K562 (cell line): ENCODE measurements around the gene HAPLN2. TPM values are rescaled to one million over a fixed set of nuclear protein-coding genes. Genes with fewer than 3 reads are reported as not detected.

ENCODE experiments used
- ARID4B ChIP-seq: sonication (generic); formaldehyde crosslinking; IDR thresholded peaks from 2 replicates; pipeline ENCODE4 v1.8.0; 2022; ENCODE audit warnings: mild to moderate bottlenecking, missing genetic modification reagents
- CBX3 ChIP-seq, 2 experiments: IDR thresholded peaks; 1 replicate in 1 of 2; 2 replicates in 1 of 2; pipeline ENCODE4 v1.6.1; 2012; ENCODE audit warnings: inconsistent platforms in 2 of 2, low read length in 2 of 2, borderline replicate concordance in 1 of 2, control low read depth in 1 of 2
- CC2D1A ChIP-seq: fragments of 450-650 bp; IDR thresholded peaks from 2 replicates; pipeline ENCODE4 v1.6.1; 2017; ENCODE audit warnings: mild to moderate bottlenecking
- HMG20B ChIP-seq: fragments of 250-450 bp; sonication (Bioruptor Pico); IDR thresholded peaks from 2 replicates; pipeline ENCODE4 v1.5.0; 2021; ENCODE audit warnings: mild to moderate bottlenecking
- LCOR ChIP-seq: sonication (generic); formaldehyde crosslinking; IDR thresholded peaks from 2 replicates; pipeline ENCODE4 v1.8.0; 2022; ENCODE audit warnings: mild to moderate bottlenecking, missing genetic modification reagents
- NR2C2 ChIP-seq, 2 experiments: fragments of 200-800 bp in 1 of 2; sonication (Bioruptor generic) in 1 of 2; sonication (generic) in 1 of 2; formaldehyde crosslinking in 1 of 2; IDR thresholded peaks; 2 replicates each; pipeline versions ENCODE4 v1.6.1 to v1.8.0; 2016 to 2022; ENCODE audit warnings: mild to moderate bottlenecking in 1 of 2, missing compliant biosample characterization in 1 of 2, missing genetic modification characterization in 1 of 2, missing genetic modification reagents in 1 of 2
- NRF1 ChIP-seq, 2 experiments: fragments of 450-650 bp; IDR thresholded peaks in 1 of 2; conservative IDR thresholded peaks in 1 of 2; 2 replicates each; pipeline ENCODE4 v1.6.1; 2014; ENCODE audit warnings: mild to moderate bottlenecking in 2 of 2
- PURB ChIP-seq: sonication (generic); formaldehyde crosslinking; IDR thresholded peaks from 2 replicates; pipeline ENCODE4 v1.9.0; 2021; ENCODE audit warnings: low read depth, mild to moderate bottlenecking, missing genetic modification reagents
- RB1 ChIP-seq: fragments of 450-650 bp; IDR thresholded peaks from 2 replicates; pipeline ENCODE4 v1.6.1; 2017; ENCODE audit warnings: low read depth, mild to moderate bottlenecking
- RBM15 ChIP-seq: fragments of 200-400 bp; formaldehyde crosslinking; IDR thresholded peaks from 2 replicates; pipeline ENCODE4 v1.6.1; 2018; ENCODE audit warnings: mild to moderate bottlenecking, low read length, moderate library complexity; ENCODE audit not compliant: insufficient read depth
- RUNX1 ChIP-seq: sonication (generic); IDR thresholded peaks from 2 replicates; pipeline ENCODE4 v1.6.1; 2016; ENCODE audit warnings: antibody characterized with exemption, low read depth
- THAP12 ChIP-seq: fragments of 250-450 bp; sonication (Bioruptor Pico); IDR thresholded peaks from 2 replicates; pipeline ENCODE4 v1.9.0; 2021; ENCODE audit warnings: mild to moderate bottlenecking, inconsistent platforms
- ZBTB9 ChIP-seq: fragments of 450-650 bp; formaldehyde crosslinking; IDR thresholded peaks from 2 replicates; pipeline ENCODE4 v1.4.0; 2020; ENCODE audit warnings: mild to moderate bottlenecking, moderate library complexity
- ZC3H11A ChIP-seq: IDR thresholded peaks from 2 replicates; pipeline ENCODE4 v1.6.1; 2012; ENCODE audit warnings: low read depth, low read length, improper control_type of control experiment
- ZNF197 ChIP-seq: fragments of 200-800 bp; sonication (Bioruptor generic); IDR thresholded peaks from 2 replicates; pipeline ENCODE4 v1.6.1; 2016; ENCODE audit warnings: low read depth, missing genetic modification characterization, missing compliant biosample characterization
- ZNF253 ChIP-seq: fragments of 250-450 bp; sonication (Bioruptor Pico); conservative IDR thresholded peaks from 2 replicates; pipeline ENCODE4 v1.6.1; 2021; ENCODE audit warnings: mild to moderate bottlenecking
- ZNF444 ChIP-seq: fragments of 250-450 bp; sonication (Bioruptor Pico); IDR thresholded peaks from 2 replicates; pipeline ENCODE4 v1.4.0; 2020; ENCODE audit warnings: mild to moderate bottlenecking, moderate library complexity
- ZNF511 ChIP-seq: sonication (generic); formaldehyde crosslinking; IDR thresholded peaks from 2 replicates; pipeline ENCODE4 v1.8.0; 2022; ENCODE audit warnings: mild to moderate bottlenecking, missing genetic modification reagents
- ZNF77 ChIP-seq: fragments of 250-450 bp; sonication (Bioruptor Pico); IDR thresholded peaks from 2 replicates; pipeline ENCODE4 v1.5.0; 2020
- polyA plus RNA-seq, 8 experiments: library from polyadenylated mRNA; depleted of rRNA in 4 of 8; stranded (reverse) in 5 of 8; unstranded in 3 of 8; fragments of >200 nt; fragmentation: Nextera tagmentation in 2 of 8; fragmentation: Illumina TruSeq in 1 of 8; extraction: Ambion mirVana in 2 of 8; extraction: Trizol in 1 of 8; gene quantifications; 2 replicates each; pipeline versions ENCODE4 v1.2.1 to v1.2.3, GENCODE V29; 2011 to 2014; ENCODE audit warnings: inconsistent platforms in 1 of 8, missing spikeins in 1 of 8
- total RNA-seq, 7 experiments: library from RNA; depleted of rRNA in 6 of 7; stranded (reverse); fragments of >200 nt in 6 of 7; fragmentation: Illumina TruSeq in 2 of 7; extraction: Trizol in 2 of 7; gene quantifications; 2 replicates each; pipeline versions ENCODE4 v1.2.1 to v1.2.3, GENCODE V29; 2011 to 2021; ENCODE audit warnings: low replicate concordance in 1 of 7

Gene HAPLN2
- total and polyA plus RNA-seq, 9 of the 15 experiments (the other 6 are each of a cell fraction or from before 2014, with no cell fraction given), result 0.14 to 5.2 (median 3.8) TPM; not detected in 4

- TF ChIP-seq ZNF77 (no peak), NR2C2 (CRISPR knock-in tag; IDR thresholded peaks at IDR 0.05) (peak; percentile 80; the same call in 1 of the 2 replicates), NR2C2 (tag; IDR thresholded peaks at IDR 0.05) (peak; percentile 45; the same call in 1 of the 2 replicates), CC2D1A (no peak), LCOR (peak; percentile 95; the same call in 1 of the 2 replicates), THAP12 (CRISPR knock-in tag) (peak; percentile 12; the same call in 1 of the 2 replicates), RB1 (peak; percentile 96), RUNX1 (0 out of 2 replicates have a peak, but pooled peaks have one; percentile 32), HMG20B (CRISPR knock-in tag) (no peak), ZNF444 (no peak), ZC3H11A (peak; percentile 52; the same call in 1 of the 2 replicates), ZBTB9 (no peak), NRF1 (conservative IDR thresholded peaks at IDR 0.05 in 1 of 2, IDR thresholded peaks at IDR 0.05 in 1 of 2) (peak; percentile 90 to 92), ZNF253 (CRISPR knock-in tag) (0 out of 2 replicates have a peak, but pooled peaks have one; percentile 5), ARID4B (CRISPR knock-in tag) (0 out of 2 replicates have a peak, but pooled peaks have one; percentile 66), ZNF197 (no peak), ZNF511 (CRISPR knock-in tag) (no peak; the same call in 1 of the 2 replicates), PURB (CRISPR knock-in tag) (no peak), RBM15 (no peak), CBX3 (IDR thresholded peaks at IDR 0.05; ENCODE audit: borderline replicate concordance in 1 of 2, low read length in 2 of 2) (no peak)
These were observed 41.0 kb downstream of the HAPLN2 start (continued) for GRCh38 chr1:156659988-156660751.
